HepG2 (cell line): Measurements from ENCODE around the gene RNPEPL1. TPM values are rescaled to one million over a fixed set of nuclear protein-coding genes. Genes with fewer than 3 reads are reported as not detected.

Experiments used
- ARNTL ChIP-seq: sonication (generic); formaldehyde crosslinking; IDR thresholded peaks from 2 replicates; pipeline ENCODE4 v1.4.0; 2020; ENCODE audit warnings: mild to moderate bottlenecking, missing genetic modification reagents
- FOXJ3 ChIP-seq: sonication (generic); formaldehyde crosslinking; IDR thresholded peaks from 2 replicates; pipeline ENCODE4 v1.4.0; 2020; ENCODE audit warnings: missing genetic modification reagents, mild to moderate bottlenecking, borderline replicate concordance
- MAX ChIP-seq: IDR thresholded peaks from 2 replicates; pipeline ENCODE4 v1.6.1; 2012; ENCODE audit warnings: inconsistent platforms
- MNT ChIP-seq: fragments of 450-650 bp; IDR thresholded peaks from 2 replicates; pipeline ENCODE4 v1.6.1; 2016
- MTA3 ChIP-seq: sonication (generic); formaldehyde crosslinking; IDR thresholded peaks from 2 replicates; pipeline ENCODE4 v1.4.0; 2020; ENCODE audit warnings: missing genetic modification reagents
- POLR2A ChIP-seq, 2 experiments: IDR thresholded peaks; 2 replicates each; pipeline ENCODE4 v1.6.1; 2011; ENCODE audit warnings: low read depth in 2 of 2, low read length in 2 of 2, mild to moderate bottlenecking in 1 of 2, moderate library complexity in 1 of 2; ENCODE audit not compliant: insufficient read depth in 1 of 2
- PPARG ChIP-seq: conservative IDR thresholded peaks from 2 replicates; pipeline ENCODE4 v1.6.1; 2016; ENCODE audit warnings: missing biosample characterization, missing genetic modification reagents
- SNAPC2 ChIP-seq: sonication (generic); formaldehyde crosslinking; IDR thresholded peaks from 2 replicates; pipeline ENCODE4 v1.8.1; 2022; ENCODE audit warnings: mild to moderate bottlenecking, missing genetic modification reagents
- SUZ12 ChIP-seq: fragments of 150-350 bp; IDR thresholded peaks from 2 replicates; pipeline ENCODE4 v1.6.1; 2014; ENCODE audit warnings: low read depth, low read length
- ZNF18 ChIP-seq: sonication (generic); formaldehyde crosslinking; IDR thresholded peaks from 2 replicates; pipeline ENCODE4 v1.8.0; 2022; ENCODE audit warnings: mild to moderate bottlenecking, missing genetic modification reagents; ENCODE audit not compliant: insufficient replicate concordance
- ZNF33A ChIP-seq: sonication (generic); formaldehyde crosslinking; IDR thresholded peaks from 2 replicates; pipeline ENCODE4 v1.5.1; 2020; ENCODE audit warnings: missing genetic modification reagents, mild to moderate bottlenecking, moderate library complexity, borderline replicate concordance
- ZNF547 ChIP-seq: sonication (generic); formaldehyde crosslinking; IDR thresholded peaks from 2 replicates; pipeline ENCODE4 v1.5.1; 2020; ENCODE audit warnings: mild to moderate bottlenecking, missing genetic modification reagents
- ZNF549 ChIP-seq: sonication (generic); formaldehyde crosslinking; IDR thresholded peaks from 2 replicates; pipeline ENCODE4 v1.5.0; 2020; ENCODE audit warnings: missing genetic modification reagents
- ZNF883 ChIP-seq: sonication (generic); formaldehyde crosslinking; IDR thresholded peaks from 2 replicates; pipeline ENCODE4 v1.5.1; 2020; ENCODE audit warnings: mild to moderate bottlenecking, missing genetic modification reagents; ENCODE audit errors: not compliant biosample characterization
- polyA plus RNA-seq, 8 experiments: library from polyadenylated mRNA; depleted of rRNA in 3 of 8; stranded (reverse) in 7 of 8; unstranded in 1 of 8; fragments of >200 nt; fragmentation: Illumina TruSeq in 4 of 8; extraction: Trizol in 4 of 8; gene quantifications; 2 replicates each; pipeline versions ENCODE4 v1.2.1 to v1.2.3, GENCODE V29; 2011 to 2016; ENCODE audit warnings: low read depth in 4 of 8, missing spikeins in 1 of 8, mixed read lengths in 1 of 8; ENCODE audit not compliant: insufficient read depth in 1 of 8
- total RNA-seq, 5 experiments: library from RNA; depleted of rRNA; stranded (reverse); fragments of >200 nt; fragmentation: Illumina TruSeq; extraction: Trizol; gene quantifications; 2 replicates each; pipeline ENCODE4 v1.2.3, GENCODE V29; 2016; ENCODE audit warnings: low read depth in 1 of 5
- TF ChIP-seq, protein P1 (sequence below): sonication (generic); formaldehyde crosslinking; IDR thresholded peaks from 2 replicates; pipeline ENCODE4 v1.4.0; 2020; ENCODE audit warnings: missing genetic modification reagents
- TF ChIP-seq, protein P2 (sequence below), 2 experiments: fragments of 450-650 bp in 1 of 2; sonication (generic) in 1 of 2; formaldehyde crosslinking; IDR thresholded peaks; 2 replicates each; pipeline versions ENCODE4 v1.5.0 to v1.8.0; 2020 to 2022; ENCODE audit warnings: mild to moderate bottlenecking in 1 of 2, missing genetic modification reagents in 1 of 2
- TF ChIP-seq, protein P3 (sequence below): sonication (generic); formaldehyde crosslinking; IDR thresholded peaks from 2 replicates; pipeline ENCODE4 v1.4.0; 2020; ENCODE audit warnings: missing genetic modification reagents, borderline replicate concordance

The RNPEPL1 gene
- total and polyA plus RNA-seq, 2 of the 13 experiments (the other 11 are each of a cell fraction or from before 2014, with no cell fraction given), result 13.0 to 18.0 TPM

- TF ChIP-seq, protein P1, sequence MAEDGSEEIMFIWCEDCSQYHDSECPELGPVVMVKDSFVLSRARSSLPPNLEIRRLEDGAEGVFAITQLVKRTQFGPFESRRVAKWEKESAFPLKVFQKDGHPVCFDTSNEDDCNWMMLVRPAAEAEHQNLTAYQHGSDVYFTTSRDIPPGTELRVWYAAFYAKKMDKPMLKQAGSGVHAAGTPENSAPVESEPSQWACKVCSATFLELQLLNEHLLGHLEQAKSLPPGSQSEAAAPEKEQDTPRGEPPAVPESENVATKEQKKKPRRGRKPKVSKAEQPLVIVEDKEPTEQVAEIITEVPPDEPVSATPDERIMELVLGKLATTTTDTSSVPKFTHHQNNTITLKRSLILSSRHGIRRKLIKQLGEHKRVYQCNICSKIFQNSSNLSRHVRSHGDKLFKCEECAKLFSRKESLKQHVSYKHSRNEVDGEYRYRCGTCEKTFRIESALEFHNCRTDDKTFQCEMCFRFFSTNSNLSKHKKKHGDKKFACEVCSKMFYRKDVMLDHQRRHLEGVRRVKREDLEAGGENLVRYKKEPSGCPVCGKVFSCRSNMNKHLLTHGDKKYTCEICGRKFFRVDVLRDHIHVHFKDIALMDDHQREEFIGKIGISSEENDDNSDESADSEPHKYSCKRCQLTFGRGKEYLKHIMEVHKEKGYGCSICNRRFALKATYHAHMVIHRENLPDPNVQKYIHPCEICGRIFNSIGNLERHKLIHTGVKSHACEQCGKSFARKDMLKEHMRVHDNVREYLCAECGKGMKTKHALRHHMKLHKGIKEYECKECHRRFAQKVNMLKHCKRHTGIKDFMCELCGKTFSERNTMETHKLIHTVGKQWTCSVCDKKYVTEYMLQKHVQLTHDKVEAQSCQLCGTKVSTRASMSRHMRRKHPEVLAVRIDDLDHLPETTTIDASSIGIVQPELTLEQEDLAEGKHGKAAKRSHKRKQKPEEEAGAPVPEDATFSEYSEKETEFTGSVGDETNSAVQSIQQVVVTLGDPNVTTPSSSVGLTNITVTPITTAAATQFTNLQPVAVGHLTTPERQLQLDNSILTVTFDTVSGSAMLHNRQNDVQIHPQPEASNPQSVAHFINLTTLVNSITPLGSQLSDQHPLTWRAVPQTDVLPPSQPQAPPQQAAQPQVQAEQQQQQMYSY (CRISPR knock-in tag), result peak; percentile 49; the same call in 1 of the 2 replicates
- peak; percentile 43; the same call in 1 of the 2 replicates for TF ChIP-seq ARNTL (CRISPR knock-in tag)
- no peak for TF ChIP-seq ZNF18 (CRISPR knock-in tag)
- TF ChIP-seq FOXJ3 (CRISPR knock-in tag), result no peak
- no peak for TF ChIP-seq ZNF547 (CRISPR knock-in tag)
- no peak for TF ChIP-seq ZNF33A
- no peak for TF ChIP-seq SUZ12
- TF ChIP-seq POLR2A (IDR thresholded peaks at IDR 0.05; ENCODE audit: insufficient read depth in 1 of 2, low read depth in 2 of 2, low read length in 2 of 2), result peak in 1 of 2 experiments; percentile 44; a peak in 3 of 4 replicates
- TF ChIP-seq MNT, result no peak
- TF ChIP-seq, protein P2, sequence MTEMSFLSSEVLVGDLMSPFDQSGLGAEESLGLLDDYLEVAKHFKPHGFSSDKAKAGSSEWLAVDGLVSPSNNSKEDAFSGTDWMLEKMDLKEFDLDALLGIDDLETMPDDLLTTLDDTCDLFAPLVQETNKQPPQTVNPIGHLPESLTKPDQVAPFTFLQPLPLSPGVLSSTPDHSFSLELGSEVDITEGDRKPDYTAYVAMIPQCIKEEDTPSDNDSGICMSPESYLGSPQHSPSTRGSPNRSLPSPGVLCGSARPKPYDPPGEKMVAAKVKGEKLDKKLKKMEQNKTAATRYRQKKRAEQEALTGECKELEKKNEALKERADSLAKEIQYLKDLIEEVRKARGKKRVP (CRISPR knock-in tag; IDR thresholded peaks at IDR 0.05), result no peak
- TF ChIP-seq MAX, result peak; percentile 97
- no peak for TF ChIP-seq SNAPC2
- no peak for TF ChIP-seq MTA3 (CRISPR knock-in tag)
- peak; percentile 48; the same call in 1 of the 2 replicates for TF ChIP-seq PPARG (CRISPR knock-in tag)
- no peak for TF ChIP-seq ZNF883 (CRISPR knock-in tag)
- TF ChIP-seq, protein P3, sequence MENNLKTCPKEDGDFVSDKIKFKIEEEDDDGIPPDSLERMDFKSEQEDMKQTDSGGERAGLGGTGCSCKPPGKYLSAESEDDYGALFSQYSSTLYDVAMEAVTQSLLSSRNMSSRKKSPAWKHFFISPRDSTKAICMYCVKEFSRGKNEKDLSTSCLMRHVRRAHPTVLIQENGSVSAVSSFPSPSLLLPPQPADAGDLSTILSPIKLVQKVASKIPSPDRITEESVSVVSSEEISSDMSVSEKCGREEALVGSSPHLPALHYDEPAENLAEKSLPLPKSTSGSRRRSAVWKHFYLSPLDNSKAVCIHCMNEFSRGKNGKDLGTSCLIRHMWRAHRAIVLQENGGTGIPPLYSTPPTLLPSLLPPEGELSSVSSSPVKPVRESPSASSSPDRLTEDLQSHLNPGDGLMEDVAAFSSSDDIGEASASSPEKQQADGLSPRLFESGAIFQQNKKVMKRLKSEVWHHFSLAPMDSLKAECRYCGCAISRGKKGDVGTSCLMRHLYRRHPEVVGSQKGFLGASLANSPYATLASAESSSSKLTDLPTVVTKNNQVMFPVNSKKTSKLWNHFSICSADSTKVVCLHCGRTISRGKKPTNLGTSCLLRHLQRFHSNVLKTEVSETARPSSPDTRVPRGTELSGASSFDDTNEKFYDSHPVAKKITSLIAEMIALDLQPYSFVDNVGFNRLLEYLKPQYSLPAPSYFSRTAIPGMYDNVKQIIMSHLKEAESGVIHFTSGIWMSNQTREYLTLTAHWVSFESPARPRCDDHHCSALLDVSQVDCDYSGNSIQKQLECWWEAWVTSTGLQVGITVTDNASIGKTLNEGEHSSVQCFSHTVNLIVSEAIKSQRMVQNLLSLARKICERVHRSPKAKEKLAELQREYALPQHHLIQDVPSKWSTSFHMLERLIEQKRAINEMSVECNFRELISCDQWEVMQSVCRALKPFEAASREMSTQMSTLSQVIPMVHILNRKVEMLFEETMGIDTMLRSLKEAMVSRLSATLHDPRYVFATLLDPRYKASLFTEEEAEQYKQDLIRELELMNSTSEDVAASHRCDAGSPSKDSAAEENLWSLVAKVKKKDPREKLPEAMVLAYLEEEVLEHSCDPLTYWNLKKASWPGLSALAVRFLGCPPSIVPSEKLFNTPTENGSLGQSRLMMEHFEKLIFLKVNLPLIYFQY, result peak; percentile 57; the same call in 1 of the 2 replicates
- TF ChIP-seq ZNF549 (CRISPR knock-in tag), result 0 out of 2 replicates have a peak, but pooled peaks have one; percentile 40
Measured at GRCh38 chr2:240626531-240627300, 58.4 kb downstream of the RNPEPL1 start (continued).
